CD4-positive, alpha-beta T cell (primary cell): ENCODE data around the gene HOOK2. TPM values are rescaled to one million over a fixed set of nuclear protein-coding genes. Genes with fewer than 3 reads are reported as not detected.
"Not testable (repeated sequence)": the region's sequence is repeated elsewhere in the genome, so short reads cannot be mapped to it uniquely, and the experiment has no call there.

Experiments
- ATAC-seq: fragments of 200-7000 bp; cut with Tn5 transposase; one replicate; pipeline ENCODE4 v1.10.0; 2022; ENCODE audit warnings: mild to moderate bottlenecking; ENCODE audit not compliant: poor library complexity
- CTCF ChIA-PET: fragments of 350-600 bp; sonication (Branson Sonifier 250); formaldehyde crosslinking; loops from one replicate; lab custom pipeline; 2021; ENCODE audit warnings: antibody characterized with exemption, inconsistent platforms; lab: Charles Lee
- POLR2A ChIA-PET: fragments of 350-600 bp; sonication (Branson Sonifier 250); formaldehyde crosslinking; loops from one replicate; lab custom pipeline; 2021; ENCODE audit warnings: antibody characterized with exemption, inconsistent platforms; lab: Charles Lee
- DNase-seq, 14 experiments: peaks; one replicate each; pipeline ENCODE4 v3.0.0-alpha.2; 2013 to 2020; ENCODE audit warnings: mixed read lengths in 2 of 14
- H3K27ac ChIP-seq, 2 donors: one replicate each; pipeline versions ENCODE4 v1.5.1 to v1.7.0; 2013; ENCODE audit warnings: low read length in 2 of 2, low read depth in 1 of 2, mild to moderate bottlenecking in 1 of 2
- H3K27me3 ChIP-seq, 2 experiments: 1 replicate in 1 of 2; 2 replicates in 1 of 2; pipeline versions ENCODE4 v1.6.1 to v1.7.0; 2013; ENCODE audit warnings: low read length in 2 of 2, control low read depth in 1 of 2, mild to moderate bottlenecking in 1 of 2, moderate library complexity in 1 of 2; ENCODE audit not compliant: insufficient read depth in 2 of 2, control insufficient read depth in 1 of 2
- H3K36me3 ChIP-seq: one replicate; pipeline ENCODE4 v1.6.1; 2013; ENCODE audit warnings: low read length, control low read depth; ENCODE audit not compliant: insufficient read depth
- H3K4me1 ChIP-seq: one replicate; pipeline ENCODE4 v1.6.1; 2013; ENCODE audit warnings: low read length, control low read depth; ENCODE audit not compliant: insufficient read depth
- H3K4me3 ChIP-seq: one replicate; pipeline ENCODE4 v1.5.1; 2013; ENCODE audit warnings: mild to moderate bottlenecking, low read length, moderate library complexity
- H3K9me3 ChIP-seq, 2 experiments: 1 replicate in 1 of 2; 2 replicates in 1 of 2; pipeline versions ENCODE4 v1.6.1 to v1.7.0; 2013; ENCODE audit warnings: low read length in 2 of 2, mild to moderate bottlenecking in 2 of 2, control low read depth in 1 of 2, moderate library complexity in 1 of 2; ENCODE audit not compliant: control insufficient read depth in 1 of 2, insufficient read depth in 1 of 2
- H3K27ac Mint-ChIP-seq: one replicate; pipeline ENCODE4 v1.8.0; 2020; ENCODE audit warnings: mixed read lengths
- H3K27me3 Mint-ChIP-seq: one replicate; pipeline ENCODE4 v1.8.0; 2021; ENCODE audit warnings: mixed read lengths
- H3K36me3 Mint-ChIP-seq: one replicate; pipeline ENCODE4 v1.8.0; 2021; ENCODE audit warnings: low read depth, mixed read lengths
- H3K4me1 Mint-ChIP-seq: one replicate; pipeline ENCODE4 v1.8.0; 2021; ENCODE audit warnings: low read depth, mixed read lengths
- H3K4me3 Mint-ChIP-seq: one replicate; pipeline ENCODE4 v1.8.0; 2020; ENCODE audit warnings: mild to moderate bottlenecking, mixed read lengths
- H3K9me3 Mint-ChIP-seq: one replicate; pipeline ENCODE4 v1.8.0; 2020; ENCODE audit warnings: mixed read lengths
- intact Hi-C, 2 experiments: fragments of 100-400 bp; cut with DNase I in 1 of 2; cut with micrococcal nuclease in 1 of 2; formaldehyde crosslinking; loops; one replicate each; pipeline versions ENCODE4 v1.15.1 to v1.9.0; 2023 to 2025; cut with DNase I, micrococcal nuclease
- polyA plus RNA-seq, 2 donors: library from polyadenylated mRNA; unstranded; fragments of 120-200 nt; gene quantifications; one replicate each; pipeline ENCODE4 v1.2.1, GENCODE V29; 2013
- total RNA-seq, 174 experiments: library from RNA in 2 of 174; stranded (reverse) in 2 of 174; gene quantifications; one replicate each; pipeline ENCODE4 v1.2.3 and lab custom pipeline; 2021 to 2026
- TF ChIP-seq, protein P1 (sequence below): fragments of 200-600 bp; IDR thresholded peaks from one replicate; pipeline ENCODE4 v1.8.0; 2022; ENCODE audit warnings: antibody characterized with exemption, mild to moderate bottlenecking

HOOK2 gene, protein sequence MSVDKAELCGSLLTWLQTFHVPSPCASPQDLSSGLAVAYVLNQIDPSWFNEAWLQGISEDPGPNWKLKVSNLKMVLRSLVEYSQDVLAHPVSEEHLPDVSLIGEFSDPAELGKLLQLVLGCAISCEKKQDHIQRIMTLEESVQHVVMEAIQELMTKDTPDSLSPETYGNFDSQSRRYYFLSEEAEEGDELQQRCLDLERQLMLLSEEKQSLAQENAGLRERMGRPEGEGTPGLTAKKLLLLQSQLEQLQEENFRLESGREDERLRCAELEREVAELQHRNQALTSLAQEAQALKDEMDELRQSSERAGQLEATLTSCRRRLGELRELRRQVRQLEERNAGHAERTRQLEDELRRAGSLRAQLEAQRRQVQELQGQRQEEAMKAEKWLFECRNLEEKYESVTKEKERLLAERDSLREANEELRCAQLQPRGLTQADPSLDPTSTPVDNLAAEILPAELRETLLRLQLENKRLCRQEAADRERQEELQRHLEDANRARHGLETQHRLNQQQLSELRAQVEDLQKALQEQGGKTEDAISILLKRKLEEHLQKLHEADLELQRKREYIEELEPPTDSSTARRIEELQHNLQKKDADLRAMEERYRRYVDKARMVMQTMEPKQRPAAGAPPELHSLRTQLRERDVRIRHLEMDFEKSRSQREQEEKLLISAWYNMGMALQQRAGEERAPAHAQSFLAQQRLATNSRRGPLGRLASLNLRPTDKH
- 10 to 100 TPM; 14.8 to 17.0 TPM for total RNA-seq
- 13.6 TPM for polyA plus RNA-seq (2013, experiment 1 of 2)
- 18.7 TPM for polyA plus RNA-seq (2013, experiment 2 of 2)
- total RNA-seq (lab: John Stamatoyannopoulos, UW), result 5.4 to 24.8 (median 14.0) reads per million in 172 experiments

DNA sequence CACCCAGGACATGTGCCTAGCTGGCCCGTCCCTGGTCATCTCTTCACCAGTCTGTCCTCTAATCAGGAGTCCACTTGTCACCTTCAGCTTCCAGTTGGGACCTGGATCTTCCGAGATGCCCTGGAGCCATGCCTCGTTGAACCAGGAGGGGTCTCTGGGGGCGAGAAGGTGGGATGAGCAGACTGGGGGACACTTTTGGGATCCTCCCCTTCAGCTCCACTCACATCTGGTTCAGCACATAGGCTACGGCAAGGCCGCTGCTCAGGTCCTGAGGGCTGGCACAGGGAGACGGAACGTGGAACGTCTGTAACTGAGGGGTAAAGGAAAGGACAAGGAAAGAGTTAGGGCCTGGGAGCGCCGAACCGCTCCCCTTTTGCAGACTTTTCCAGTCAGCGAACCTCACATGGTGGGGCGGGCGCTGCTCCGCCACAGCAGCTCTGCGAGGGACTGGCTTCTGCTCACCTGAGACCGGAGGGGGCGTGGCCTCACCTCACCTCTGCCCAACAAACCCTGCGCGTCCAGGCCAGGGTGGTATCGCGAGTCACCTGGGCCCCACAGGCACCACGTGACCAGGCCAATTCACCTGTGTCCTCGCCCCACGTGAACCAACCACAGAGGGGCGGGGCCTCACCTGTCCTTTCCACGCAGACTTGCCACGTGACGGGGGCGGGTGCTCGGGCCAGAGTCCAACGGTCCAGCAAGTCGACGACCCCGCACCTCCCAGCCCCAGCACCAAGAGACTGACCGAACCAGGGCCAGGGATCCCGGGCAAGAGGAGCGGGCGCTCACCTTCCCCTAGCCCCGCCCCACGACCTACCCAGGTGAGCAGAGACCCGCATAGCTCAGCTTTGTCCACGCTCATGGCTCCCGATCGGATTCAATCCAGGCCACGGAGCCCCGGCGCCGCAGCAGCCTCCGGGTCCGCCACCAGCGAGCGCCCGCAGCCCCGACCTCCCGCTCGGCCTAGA lies at the start of gene HOOK2:
HOOK2 (minus strand) TSS at position 965 of the 968 bp plus-strand sequence; CDS start at position 862, 103 bp downstream.
- DNase-seq (peak in 10 of 14 experiments; percentile 8 to 83 (median 52)), ATAC-seq (peak; percentile 16)
- H3K27me3 ChIP-seq, result no peaks in the 10 kb centered on the region
- H3K36me3 ChIP-seq, result no peaks in the 10 kb centered on the region
- peak within 1 kb of the TSS; percentile 63 to 70 for H3K27ac ChIP-seq
- H3K4me3 ChIP-seq, result peak within 1 kb of the TSS; percentile 77
- Mint-ChIP-seq H3K27me3 (no peaks in the 10 kb centered on the region), H3K4me1 (peaks cover 41% of the 10 kb centered on the region), H3K27ac (peak within 1 kb of the TSS; percentile 84), H3K4me3 (peak within 1 kb of the TSS; percentile 85), H3K36me3 (no peaks in the 10 kb centered on the region), H3K9me3 (no peaks in the 10 kb centered on the region)
- TF ChIP-seq, protein P1, sequence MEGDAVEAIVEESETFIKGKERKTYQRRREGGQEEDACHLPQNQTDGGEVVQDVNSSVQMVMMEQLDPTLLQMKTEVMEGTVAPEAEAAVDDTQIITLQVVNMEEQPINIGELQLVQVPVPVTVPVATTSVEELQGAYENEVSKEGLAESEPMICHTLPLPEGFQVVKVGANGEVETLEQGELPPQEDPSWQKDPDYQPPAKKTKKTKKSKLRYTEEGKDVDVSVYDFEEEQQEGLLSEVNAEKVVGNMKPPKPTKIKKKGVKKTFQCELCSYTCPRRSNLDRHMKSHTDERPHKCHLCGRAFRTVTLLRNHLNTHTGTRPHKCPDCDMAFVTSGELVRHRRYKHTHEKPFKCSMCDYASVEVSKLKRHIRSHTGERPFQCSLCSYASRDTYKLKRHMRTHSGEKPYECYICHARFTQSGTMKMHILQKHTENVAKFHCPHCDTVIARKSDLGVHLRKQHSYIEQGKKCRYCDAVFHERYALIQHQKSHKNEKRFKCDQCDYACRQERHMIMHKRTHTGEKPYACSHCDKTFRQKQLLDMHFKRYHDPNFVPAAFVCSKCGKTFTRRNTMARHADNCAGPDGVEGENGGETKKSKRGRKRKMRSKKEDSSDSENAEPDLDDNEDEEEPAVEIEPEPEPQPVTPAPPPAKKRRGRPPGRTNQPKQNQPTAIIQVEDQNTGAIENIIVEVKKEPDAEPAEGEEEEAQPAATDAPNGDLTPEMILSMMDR, result no peak
- CTCF ChIA-PET, result interaction anchor here (0.8 to 6.5 kb wide), 6 partner anchors 14 to 73 kb away, joined by 3 to 178 read pairs (median 4); partner anchors contain the start of genes JUNB and TNPO2
- intact Hi-C loops, result no loop called here
- peaks cover 54% of the 10 kb centered on the region for H3K4me1 ChIP-seq
- POLR2A ChIA-PET, result interaction anchor here (1.9 to 8.4 kb wide), 2 partner anchors 9 to 19 kb away, joined by 8 to 301 read pairs; partner anchors contain the start of gene JUNB
- H3K9me3 ChIP-seq, result no peaks in the 10 kb centered on the region

DNA sequence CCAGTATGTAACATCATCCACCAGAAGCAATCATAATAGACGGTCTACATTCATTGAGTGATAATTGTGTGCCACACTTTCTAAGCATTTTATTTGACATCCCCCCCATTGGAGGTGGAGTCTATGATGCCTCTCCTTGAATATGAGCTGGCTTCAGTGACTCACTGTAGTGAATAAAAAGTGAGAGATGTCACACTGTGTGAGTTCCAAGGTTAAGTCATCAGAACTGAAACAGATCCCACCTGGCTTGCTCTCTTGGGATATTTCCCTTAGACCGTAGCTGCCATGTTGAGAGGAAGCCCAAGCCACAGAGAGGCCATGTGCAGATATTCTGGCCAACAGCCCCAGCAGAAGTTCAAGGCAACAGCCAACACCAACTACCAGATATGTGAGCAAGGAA lies 46.4 kb upstream of the HOOK2 start:
- Mint-ChIP-seq H3K36me3 (no peaks in the 10 kb centered on the region), H3K27ac (no peak overlapping the region)
- POLR2A ChIA-PET, result no interaction called here

DNA sequence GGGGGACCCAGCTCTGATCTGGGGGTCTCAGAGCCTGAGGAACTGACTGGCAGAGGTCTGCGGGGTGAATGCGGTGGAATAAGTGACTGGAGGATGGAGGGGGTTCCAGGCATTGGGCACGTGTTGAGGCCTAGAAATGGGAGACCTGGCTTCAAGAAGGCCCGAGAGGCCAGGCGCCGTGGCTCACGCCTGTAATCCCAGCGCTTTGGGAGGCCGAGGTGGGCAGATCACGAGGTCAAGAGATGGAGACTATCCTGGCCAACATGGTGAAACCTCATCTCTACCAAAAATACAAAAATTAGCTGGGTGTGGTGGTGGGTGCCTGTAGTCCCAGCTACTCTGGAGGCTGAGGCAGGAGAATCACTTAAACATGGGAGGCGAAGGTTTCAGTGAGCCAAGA lies 42.5 kb upstream of the HOOK2 start:
- H3K9me3 ChIP-seq, DNase-seq, H3K36me3 ChIP-seq, H3K4me1 Mint-ChIP-seq, H3K27me3 ChIP-seq, POLR2A ChIA-PET, ATAC-seq, H3K4me3 Mint-ChIP-seq, H3K4me1 ChIP-seq, H3K4me3 ChIP-seq, H3K27ac Mint-ChIP-seq, H3K27me3 Mint-ChIP-seq, intact Hi-C loops, CTCF ChIA-PET, H3K9me3 Mint-ChIP-seq, H3K27ac ChIP-seq: not testable (repeated sequence)
- H3K36me3 Mint-ChIP-seq, result peaks cover 14% of the 10 kb centered on the region

More for the DNA sequence above, 46.4 kb upstream of the HOOK2 start:
- H3K9me3 ChIP-seq, result peaks cover 0 to 9% of the 10 kb centered on the region in 2 experiments
- CTCF ChIA-PET, result no interaction called here
- DNase-seq (no peak), ATAC-seq (no peak)
- peaks cover 17% of the 10 kb centered on the region in 2 experiments for H3K27me3 ChIP-seq
- peaks cover 25% of the 10 kb centered on the region for H3K27me3 Mint-ChIP-seq
- H3K4me1 Mint-ChIP-seq, result no peaks in the 10 kb centered on the region
- TF ChIP-seq, protein P1, result no peak
- H3K27ac ChIP-seq, result no peak overlapping the region
- H3K4me3 Mint-ChIP-seq, result no peak overlapping the region
- intact Hi-C loops, result no loop called here
- H3K4me3 ChIP-seq, result no peak overlapping the region
- H3K4me1 ChIP-seq, result peaks cover 10% of the 10 kb centered on the region
- H3K36me3 ChIP-seq, result no peaks in the 10 kb centered on the region
- H3K9me3 Mint-ChIP-seq, result no peaks in the 10 kb centered on the region

DNA sequence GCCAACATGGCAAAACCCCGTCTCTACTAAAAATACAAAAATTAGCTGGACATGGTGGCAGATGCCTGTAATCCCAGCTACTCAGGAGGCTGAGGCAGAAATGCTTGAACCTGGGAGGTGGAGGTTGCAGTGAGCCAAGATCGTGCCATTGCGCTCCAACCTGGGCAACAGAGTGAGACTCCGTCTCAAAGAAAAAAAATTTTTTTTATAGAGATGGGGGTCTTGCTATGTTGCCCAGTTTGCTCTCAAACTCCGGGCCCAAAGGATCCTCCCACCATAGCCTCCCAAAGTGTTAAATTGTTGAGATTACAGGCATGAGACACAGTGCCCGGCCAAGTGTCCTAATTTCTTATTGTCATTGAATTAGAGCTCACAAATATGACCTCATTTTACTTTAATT lies 41.8 kb upstream of the HOOK2 start:
- H3K27ac Mint-ChIP-seq, H3K4me1 ChIP-seq, H3K4me3 Mint-ChIP-seq, H3K27me3 ChIP-seq, H3K4me1 Mint-ChIP-seq, intact Hi-C loops, H3K36me3 ChIP-seq, DNase-seq, H3K27me3 Mint-ChIP-seq, H3K9me3 ChIP-seq, H3K27ac ChIP-seq, POLR2A ChIA-PET, H3K9me3 Mint-ChIP-seq, CTCF ChIA-PET, H3K4me3 ChIP-seq, ATAC-seq: not testable (repeated sequence)
- peaks cover 15% of the 10 kb centered on the region for H3K36me3 Mint-ChIP-seq
